ENCODE data around the gene VSIG2.

VSIG2 gene

GRCh38 chr11:124758355-124759265 lies 6.6 kb upstream of the VSIG2 start:
- H3K9me3 Mint-ChIP-seq, result no peaks in the 10 kb centered on the region
- peak; percentile 79 for DNase-seq
- peak; percentile 73 to 76 for ATAC-seq (replicated peaks)
- H3K36me3 Mint-ChIP-seq, result peaks cover 0 to 3% of the 10 kb centered on the region in 2 donors
- no peaks in the 10 kb centered on the region for H3K27me3 Mint-ChIP-seq
- H3K4me1 Mint-ChIP-seq, result peaks cover 31 to 51% of the 10 kb centered on the region in 2 donors
- H3K27ac Mint-ChIP-seq, result peak overlapping the region; percentile 89
- H3K4me3 Mint-ChIP-seq, result peak overlapping the region; percentile 84 to 85

- Mint-ChIP-seq H3K4me3 (no peak overlapping the region), H3K27ac (no peak overlapping the region), H3K36me3 (peaks cover 0 to 6% of the 10 kb centered on the region in 2 donors), H3K27me3 (no peaks in the 10 kb centered on the region), H3K4me1 (peaks cover 28 to 48% of the 10 kb centered on the region in 2 donors), H3K9me3 (no peaks in the 10 kb centered on the region)
- DNase-seq, result no peak
- ATAC-seq (replicated peaks), result no peak
Observed at GRCh38 chr11:124757320-124757719, 5.3 kb upstream of the VSIG2 start.

- Mint-ChIP-seq H3K27me3 (no peaks in the 10 kb centered on the region), H3K4me1 (peaks cover 27 to 45% of the 10 kb centered on the region in 2 donors), H3K27ac (no peak overlapping the region), H3K4me3 (no peak overlapping the region), H3K9me3 (no peaks in the 10 kb centered on the region), H3K36me3 (peaks cover 0 to 6% of the 10 kb centered on the region in 2 donors)
- no peak for ATAC-seq (replicated peaks)
- no peak for DNase-seq
Observed at GRCh38 chr11:124756753-124757227, 4.7 kb upstream of the VSIG2 start.

- no peaks in the 10 kb centered on the region for H3K9me3 Mint-ChIP-seq
- H3K4me1 Mint-ChIP-seq, result peaks cover 21 to 39% of the 10 kb centered on the region in 2 donors
- no peak overlapping the region for H3K4me3 Mint-ChIP-seq
- ATAC-seq (replicated peaks), result no peak
- no peak for DNase-seq
- H3K27ac Mint-ChIP-seq, result no peak overlapping the region
- H3K36me3 Mint-ChIP-seq, result peaks cover 0 to 6% of the 10 kb centered on the region in 2 donors
- H3K27me3 Mint-ChIP-seq, result no peaks in the 10 kb centered on the region
Observed at GRCh38 chr11:124756033-124756752, 4.1 kb upstream of the VSIG2 start.

GRCh38 chr11:124754710-124755109 lies 2.7 kb upstream of the VSIG2 start:
- peaks cover 0 to 6% of the 10 kb centered on the region in 2 donors for H3K36me3 Mint-ChIP-seq
- H3K27me3 Mint-ChIP-seq, result no peaks in the 10 kb centered on the region
- H3K27ac Mint-ChIP-seq, result no peak overlapping the region
- H3K4me3 Mint-ChIP-seq, result no peak overlapping the region
- DNase-seq (no peak), ATAC-seq (replicated peaks) (no peak)
- H3K9me3 Mint-ChIP-seq, result no peaks in the 10 kb centered on the region
- H3K4me1 Mint-ChIP-seq, result peaks cover 17 to 33% of the 10 kb centered on the region in 2 donors

GRCh38 chr11:124754309-124754708 lies 2.3 kb upstream of the VSIG2 start:
- H3K27me3 Mint-ChIP-seq, result no peaks in the 10 kb centered on the region
- no peaks in the 10 kb centered on the region for H3K9me3 Mint-ChIP-seq
- H3K4me1 Mint-ChIP-seq, result peaks cover 19 to 33% of the 10 kb centered on the region in 2 donors
- H3K27ac Mint-ChIP-seq, result no peak overlapping the region
- ATAC-seq (replicated peaks) (no peak), DNase-seq (no peak)
- H3K4me3 Mint-ChIP-seq, result no peak overlapping the region
- peaks cover 0 to 6% of the 10 kb centered on the region in 2 donors for H3K36me3 Mint-ChIP-seq

- ATAC-seq (replicated peaks) (no peak), DNase-seq (no peak)
- Mint-ChIP-seq H3K27ac (no peak overlapping the region), H3K27me3 (no peaks in the 10 kb centered on the region), H3K4me1 (peaks cover 24 to 33% of the 10 kb centered on the region in 2 donors), H3K9me3 (no peaks in the 10 kb centered on the region), H3K36me3 (peaks cover 0 to 6% of the 10 kb centered on the region in 2 donors), H3K4me3 (no peak overlapping the region)
Observed at GRCh38 chr11:124753624-124754023, 1.6 kb upstream of the VSIG2 start.

GRCh38 chr11:124753205-124753604 lies 1.1 kb upstream of the VSIG2 start:
- peaks cover 24 to 33% of the 10 kb centered on the region in 2 donors for H3K4me1 Mint-ChIP-seq
- no peak for DNase-seq
- no peak overlapping the region for H3K27ac Mint-ChIP-seq
- H3K27me3 Mint-ChIP-seq, result no peaks in the 10 kb centered on the region
- H3K36me3 Mint-ChIP-seq, result peaks cover 0 to 6% of the 10 kb centered on the region in 2 donors
- H3K9me3 Mint-ChIP-seq, result no peaks in the 10 kb centered on the region
- H3K4me3 Mint-ChIP-seq, result no peak overlapping the region
- no peak for ATAC-seq (replicated peaks)

GRCh38 chr11:124752471-124753102 lies 532 bp upstream of the VSIG2 start:
- Mint-ChIP-seq H3K27ac (no peak overlapping the region), H3K4me3 (no peak overlapping the region), H3K36me3 (peaks cover 0 to 6% of the 10 kb centered on the region in 2 donors), H3K27me3 (no peaks in the 10 kb centered on the region), H3K4me1 (peaks cover 25 to 33% of the 10 kb centered on the region in 2 donors), H3K9me3 (no peaks in the 10 kb centered on the region)
- DNase-seq (no peak), ATAC-seq (replicated peaks) (no peak)

GRCh38 chr11:124751391-124751740 lies 689 bp downstream of the VSIG2 start:
- Mint-ChIP-seq H3K27ac (no peak overlapping the region), H3K4me1 (peaks cover 27 to 33% of the 10 kb centered on the region in 2 donors), H3K9me3 (no peaks in the 10 kb centered on the region), H3K36me3 (peaks cover 0 to 6% of the 10 kb centered on the region in 2 donors), H3K27me3 (no peaks in the 10 kb centered on the region), H3K4me3 (no peak overlapping the region)
- no peak for ATAC-seq (replicated peaks)
- DNase-seq, result no peak

- no peak overlapping the region for H3K4me3 Mint-ChIP-seq
- H3K4me1 Mint-ChIP-seq, result peaks cover 32 to 41% of the 10 kb centered on the region in 2 donors
- H3K27me3 Mint-ChIP-seq, result no peaks in the 10 kb centered on the region
- DNase-seq (no peak), ATAC-seq (replicated peaks) (no peak)
- no peaks in the 10 kb centered on the region for H3K9me3 Mint-ChIP-seq
- H3K27ac Mint-ChIP-seq, result no peak overlapping the region
- H3K36me3 Mint-ChIP-seq, result peaks cover 0 to 6% of the 10 kb centered on the region in 2 donors
Observed at GRCh38 chr11:124749912-124750311, 2.1 kb downstream of the VSIG2 start.

GRCh38 chr11:124748481-124749343 lies 3.3 kb downstream of the VSIG2 start:
- no peaks in the 10 kb centered on the region for H3K9me3 Mint-ChIP-seq
- H3K27ac Mint-ChIP-seq, result peak overlapping the region; percentile 56
- no peaks in the 10 kb centered on the region for H3K27me3 Mint-ChIP-seq
- H3K36me3 Mint-ChIP-seq, result peaks cover 0 to 4% of the 10 kb centered on the region in 2 donors
- H3K4me1 Mint-ChIP-seq, result peaks cover 32 to 43% of the 10 kb centered on the region in 2 donors
- ATAC-seq (replicated peaks) (no peak), DNase-seq (no peak)
- H3K4me3 Mint-ChIP-seq, result no peak overlapping the region

GRCh38 chr11:124748100-124748418 lies 4.0 kb downstream of the VSIG2 start:
- Mint-ChIP-seq H3K9me3 (no peaks in the 10 kb centered on the region), H3K36me3 (no peaks in the 10 kb centered on the region), H3K27me3 (no peaks in the 10 kb centered on the region), H3K4me1 (peaks cover 32 to 43% of the 10 kb centered on the region in 2 donors), H3K4me3 (no peak overlapping the region), H3K27ac (no peak overlapping the region)
- ATAC-seq (replicated peaks) (no peak), DNase-seq (no peak)

Measured in stimulated activated naive B cell treated with anti-CD40 and anti-IgM and Interleukin-4, amounts not matched to agents 10 μg/mL and 1 μg/mL and 100 μg/mL, for 72 hours (primary cell).